Renal cortical epithelial cell (primary cell): Measurements from ENCODE around the gene RAB44. TPM values are rescaled to one million over a fixed set of nuclear protein-coding genes. Genes with fewer than 3 reads are reported as not detected.

ENCODE experiments used
- DNase-seq: peaks from one replicate; pipeline ENCODE4 v3.0.0-alpha.2; 2011; ENCODE audit warnings: low read depth
- total RNA-seq: library from RNA; depleted of rRNA; stranded (reverse); fragments of >200 nt; gene quantifications from 2 replicates; pipeline ENCODE4 v1.2.3, GENCODE V29; 2014

Gene RAB44
- total RNA-seq, 1 donor from 2014 or later: not detected

DNA sequence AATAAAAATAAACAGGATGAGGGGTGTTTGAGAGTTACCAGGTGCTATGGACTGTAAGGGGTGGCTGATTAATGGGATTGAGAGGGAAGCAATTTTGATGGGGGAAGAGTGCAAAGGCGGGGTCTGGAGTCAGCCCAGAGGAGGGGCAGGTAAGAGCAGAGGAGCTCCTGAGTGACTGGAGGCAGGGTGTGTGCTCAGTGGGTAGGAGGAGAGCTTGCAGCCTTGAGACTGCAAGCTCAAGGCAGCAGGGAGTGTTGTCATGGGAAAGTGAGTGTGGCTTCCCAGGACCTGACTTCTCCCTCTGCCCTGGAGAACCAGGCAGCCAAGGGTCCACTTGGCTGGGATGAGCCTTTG is 54.2 kb downstream of the RAB44 start:
- no peak for DNase-seq

DNA sequence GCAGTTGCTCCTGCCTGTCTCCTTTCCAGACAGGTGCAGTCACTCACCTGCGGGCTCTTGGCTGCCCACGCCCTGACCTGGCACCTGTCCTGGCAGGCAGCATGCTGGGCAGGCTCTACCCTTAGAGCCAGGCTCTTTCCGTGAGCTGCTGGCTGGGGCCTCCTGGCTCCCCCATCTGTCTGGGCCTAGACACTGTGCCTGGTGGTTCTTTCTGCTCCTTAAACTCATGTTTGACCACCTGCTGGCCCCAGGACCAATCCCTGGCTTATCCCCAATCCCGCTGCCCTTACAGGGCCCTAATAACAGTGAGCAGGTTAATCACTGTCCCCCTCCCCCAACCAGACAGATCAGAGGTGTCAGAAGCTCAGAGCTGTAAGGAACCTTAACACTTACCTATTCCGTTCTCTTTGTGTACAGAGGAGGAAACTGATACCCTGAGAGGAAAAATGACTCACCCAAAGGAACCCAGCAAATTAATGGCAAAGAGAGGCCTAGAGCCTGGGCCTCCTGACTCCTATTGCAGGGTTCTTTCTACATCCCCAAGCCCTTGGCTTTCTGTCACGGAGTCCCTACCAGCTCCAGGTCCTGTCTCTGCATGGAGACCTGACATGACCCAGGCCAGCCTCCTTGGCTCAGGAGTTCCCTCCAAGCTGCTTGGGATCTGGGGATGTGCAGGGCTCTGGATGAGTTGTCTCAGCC is 54.7 kb downstream of the RAB44 start:
- no peak for DNase-seq

DNA sequence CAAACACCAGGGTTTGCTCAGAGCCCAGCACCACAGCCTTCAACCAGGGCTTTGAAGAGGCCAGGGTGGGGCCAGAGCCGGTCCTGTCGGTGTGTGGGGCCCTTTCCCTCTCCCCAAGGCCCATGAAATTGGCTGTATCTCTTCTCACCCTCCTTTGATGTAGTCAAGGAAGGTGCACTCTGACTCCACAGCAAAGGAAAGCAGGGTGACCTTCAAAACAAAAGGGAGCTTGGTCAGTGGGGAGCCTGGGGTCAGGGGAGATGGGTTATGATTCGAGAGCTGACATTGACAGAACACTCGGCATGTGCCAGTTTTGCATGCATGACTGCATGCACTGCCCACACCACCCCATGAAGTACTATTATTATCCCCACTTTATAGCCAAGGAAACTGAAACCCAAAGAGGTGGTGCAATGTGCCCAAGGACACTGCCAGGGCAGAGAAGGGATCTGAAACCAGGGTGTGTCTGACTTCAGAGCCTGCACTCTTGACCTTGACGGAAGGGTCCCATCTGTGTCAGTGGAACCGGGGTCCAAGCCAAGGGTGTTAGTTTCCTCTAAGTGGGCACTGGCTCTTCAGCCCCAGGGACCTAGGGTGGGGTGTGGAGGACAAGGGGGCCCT is 55.4 kb downstream of the RAB44 start:
- DNase-seq: no peak

DNA sequence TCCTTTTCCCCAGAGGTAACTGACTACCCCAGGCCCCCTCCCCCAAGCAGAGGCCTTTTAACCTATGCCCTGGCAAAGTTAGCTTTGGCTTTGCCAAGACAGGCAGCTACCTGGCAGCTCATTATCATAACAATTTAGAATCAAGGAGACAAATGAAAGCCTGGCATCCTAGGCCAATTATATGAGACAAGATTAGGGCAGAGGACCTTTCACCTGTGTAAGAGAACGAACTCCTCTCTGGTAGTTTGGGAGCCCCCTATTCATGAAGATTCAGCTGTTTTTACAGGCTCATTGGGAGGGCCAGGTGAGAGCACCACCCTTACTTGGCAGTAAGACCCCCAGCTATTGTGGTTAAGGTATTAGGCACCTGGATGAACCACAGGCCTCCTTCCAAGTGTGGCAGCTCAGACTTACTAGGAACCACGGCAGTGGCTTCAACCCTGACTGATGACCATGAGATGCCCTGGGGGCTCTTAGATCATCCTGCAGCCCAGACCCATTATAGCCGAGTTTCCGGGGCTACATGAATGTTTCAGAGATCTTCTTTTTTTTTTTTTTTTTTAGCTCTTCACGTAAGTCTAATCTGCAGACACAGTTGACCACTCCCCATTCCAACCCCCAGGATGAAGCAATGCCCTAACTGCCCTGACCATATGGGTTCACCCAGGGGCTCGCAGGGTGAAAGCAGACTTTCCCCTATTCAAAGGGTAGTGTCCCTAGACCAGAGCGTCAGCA is 56.2 kb downstream of the RAB44 start:
- DNase-seq: no peak

DNA sequence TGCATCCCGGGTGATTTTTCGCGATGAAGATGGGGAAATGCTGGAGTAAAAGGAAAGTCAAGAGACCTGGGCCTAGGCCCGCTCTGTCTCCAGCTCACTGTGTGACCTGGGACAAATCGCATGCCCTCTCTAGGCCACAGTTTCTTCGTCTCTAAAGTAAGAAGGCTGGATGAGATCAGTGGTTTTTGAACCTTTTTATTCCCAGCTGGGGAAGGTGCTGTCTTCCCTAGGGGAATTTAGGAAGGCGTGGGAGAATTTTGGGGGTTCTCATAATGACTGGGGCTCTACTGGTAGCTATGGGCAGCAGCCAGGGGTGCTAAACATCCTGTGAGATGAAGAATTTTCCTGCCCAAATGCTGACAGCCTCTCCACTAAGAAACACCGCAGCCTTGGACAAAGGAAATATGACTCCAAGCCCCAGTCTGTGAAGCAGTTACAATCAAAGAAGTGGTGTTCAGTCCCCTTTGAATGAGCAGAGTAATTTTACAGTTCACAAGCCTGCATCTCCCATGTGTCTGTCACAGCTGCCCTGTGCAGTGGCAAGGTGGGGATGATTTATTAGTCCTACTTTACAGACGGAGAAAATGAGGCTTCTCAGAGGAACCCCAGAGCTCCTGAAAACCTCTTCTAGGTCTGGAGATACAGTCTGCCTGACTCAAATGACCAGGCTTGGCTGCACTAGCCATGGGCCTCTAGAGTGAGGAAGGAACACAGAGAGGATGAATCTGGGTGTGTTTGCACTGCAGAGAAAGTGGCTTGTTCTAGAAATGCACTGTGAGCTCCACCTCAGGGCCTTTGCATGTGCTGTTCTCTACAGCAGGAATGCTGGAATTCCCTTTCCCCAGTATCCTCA is 57.2 kb downstream of the RAB44 start:
- no peak for DNase-seq

DNA sequence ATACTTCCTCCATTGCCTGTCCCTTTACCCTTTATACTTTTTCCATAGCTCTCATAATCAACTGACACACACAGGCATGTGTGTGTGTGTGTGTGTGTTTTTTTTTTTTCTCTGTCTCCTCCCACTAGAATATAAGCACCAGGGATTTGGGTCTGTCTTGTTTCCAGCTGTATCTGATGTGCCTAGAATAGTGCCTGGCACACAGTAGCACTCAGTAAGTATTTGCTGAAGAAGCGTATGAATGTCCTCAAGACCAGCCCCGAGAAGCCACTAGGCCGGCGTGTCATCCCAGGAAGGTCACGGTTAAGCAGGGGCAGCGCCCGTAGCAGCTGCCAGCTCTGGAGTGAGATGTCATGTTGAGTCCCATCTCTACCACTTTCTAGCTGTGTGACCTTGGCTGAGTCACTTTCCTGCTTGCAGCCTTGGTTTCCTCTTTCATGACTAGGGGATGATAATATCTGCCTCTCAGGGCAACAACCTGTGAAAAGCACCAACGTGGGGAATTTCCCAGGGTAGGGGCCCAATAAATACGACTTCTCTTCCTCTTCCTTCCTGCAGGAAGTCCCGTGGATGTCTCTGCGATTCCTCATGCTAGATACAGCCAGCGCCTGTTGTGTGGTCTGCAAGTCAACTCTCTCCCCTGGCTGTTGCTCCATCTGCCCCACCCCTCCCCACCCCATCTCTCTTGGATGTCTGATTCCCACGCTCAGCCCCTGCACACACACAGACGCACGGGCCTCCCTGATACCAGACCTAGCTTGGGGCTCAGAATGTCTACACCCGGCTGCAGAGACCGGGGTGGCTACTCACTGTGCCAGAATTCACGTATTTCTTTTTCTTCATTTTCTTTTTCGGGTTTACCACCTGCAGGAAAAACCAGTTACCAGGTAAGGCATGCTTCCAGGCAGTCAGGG is 58.1 kb downstream of the RAB44 start:
- DNase-seq: peak; percentile 25

DNA sequence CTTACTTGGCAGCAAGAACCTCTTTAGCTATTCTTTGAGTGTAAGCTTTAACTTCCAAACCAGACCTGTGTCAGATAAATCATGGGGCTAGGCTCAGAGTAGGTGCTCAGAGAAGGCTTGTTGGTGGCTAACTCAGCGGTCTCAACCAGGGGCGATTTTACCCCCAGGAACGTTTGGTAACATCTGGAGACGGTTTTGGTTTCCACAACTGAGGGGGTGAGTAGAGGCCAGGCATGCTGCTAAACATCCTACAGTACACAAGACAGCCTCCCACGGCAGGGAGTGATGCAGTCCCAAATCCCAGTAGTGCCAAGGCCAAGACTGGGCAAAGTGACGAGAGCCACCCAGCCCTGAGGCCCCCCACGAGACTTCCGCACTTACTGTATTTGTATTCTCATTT is 59.2 kb downstream of the RAB44 start:
- DNase-seq: no peak

DNA sequence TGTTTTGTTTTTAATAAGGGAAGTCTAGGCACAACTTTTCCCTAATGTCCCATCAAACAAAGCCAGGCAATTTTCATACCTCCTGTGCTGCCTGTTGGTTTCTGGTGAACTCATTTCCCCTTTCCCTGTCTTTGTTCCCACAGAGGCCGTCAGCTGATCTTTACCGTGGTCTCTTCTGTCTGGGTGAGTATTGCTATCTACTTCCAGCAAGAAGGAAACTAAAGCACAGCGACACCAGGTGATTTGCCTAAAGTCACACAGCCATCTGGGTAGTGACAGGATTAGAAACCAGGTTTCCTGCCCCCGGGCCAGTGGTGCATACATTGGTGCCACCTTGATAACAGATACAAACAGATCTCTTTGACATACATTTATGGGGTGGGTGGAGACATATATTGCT is 59.6 kb downstream of the RAB44 start:
- no peak for DNase-seq

DNA sequence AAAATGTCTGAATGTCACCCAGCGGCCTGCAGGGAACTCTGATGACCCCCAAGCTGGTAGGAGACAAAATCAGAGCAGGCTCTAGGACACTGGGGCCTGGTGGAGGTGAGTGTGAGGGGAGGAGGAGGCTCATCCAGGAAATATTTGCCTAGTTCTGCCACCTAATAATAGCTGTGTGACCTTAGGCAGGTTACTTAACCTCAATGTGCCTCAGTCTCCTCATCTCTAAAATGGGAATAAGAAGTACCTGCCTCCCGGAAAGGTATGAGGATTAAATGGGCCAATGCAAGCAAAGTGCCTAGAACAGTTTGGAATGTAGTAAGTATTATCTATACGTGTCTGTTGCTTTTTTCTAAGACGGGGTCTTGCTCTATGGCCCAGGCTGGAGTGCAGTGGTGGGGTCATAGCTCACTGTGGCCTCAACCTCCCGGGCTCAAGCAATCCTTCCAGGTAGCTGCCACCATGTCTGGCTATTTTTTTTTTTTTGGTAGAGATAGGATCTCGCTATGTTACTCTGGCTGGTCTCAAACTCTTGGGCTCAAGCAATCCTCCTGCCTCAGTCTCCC is 60.4 kb downstream of the RAB44 start:
- no peak for DNase-seq

DNA sequence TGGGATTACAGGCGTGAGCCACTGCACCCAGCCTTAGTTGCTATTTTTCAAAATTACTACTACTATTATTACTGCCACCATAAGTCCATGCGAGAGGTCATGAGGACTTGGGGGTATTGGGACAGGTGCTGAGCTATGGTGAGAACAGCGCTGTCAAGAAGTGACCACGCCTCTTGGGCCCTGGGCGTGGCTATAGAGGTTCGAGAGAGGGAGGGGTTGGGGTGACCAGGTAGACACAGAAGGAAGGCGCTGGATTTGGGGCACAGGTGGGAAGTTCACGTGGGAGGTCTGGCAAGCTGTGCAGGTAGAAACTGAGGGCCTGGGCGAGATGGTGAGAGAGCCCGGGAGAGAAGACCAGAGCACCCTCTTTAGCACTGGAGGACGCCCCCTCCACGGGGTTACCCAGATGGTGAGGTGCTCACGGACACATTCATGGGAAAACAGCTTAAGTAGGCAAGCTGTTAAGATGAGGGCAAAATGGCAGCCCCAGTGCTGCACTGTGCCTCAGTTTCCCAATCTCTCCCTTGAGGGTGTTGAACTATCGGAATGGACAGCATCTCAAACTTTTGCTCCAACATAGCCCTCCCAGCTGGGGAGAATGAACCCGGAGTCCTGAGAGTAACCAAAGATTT is 61.0 kb downstream of the RAB44 start:
- no peak for DNase-seq

DNA sequence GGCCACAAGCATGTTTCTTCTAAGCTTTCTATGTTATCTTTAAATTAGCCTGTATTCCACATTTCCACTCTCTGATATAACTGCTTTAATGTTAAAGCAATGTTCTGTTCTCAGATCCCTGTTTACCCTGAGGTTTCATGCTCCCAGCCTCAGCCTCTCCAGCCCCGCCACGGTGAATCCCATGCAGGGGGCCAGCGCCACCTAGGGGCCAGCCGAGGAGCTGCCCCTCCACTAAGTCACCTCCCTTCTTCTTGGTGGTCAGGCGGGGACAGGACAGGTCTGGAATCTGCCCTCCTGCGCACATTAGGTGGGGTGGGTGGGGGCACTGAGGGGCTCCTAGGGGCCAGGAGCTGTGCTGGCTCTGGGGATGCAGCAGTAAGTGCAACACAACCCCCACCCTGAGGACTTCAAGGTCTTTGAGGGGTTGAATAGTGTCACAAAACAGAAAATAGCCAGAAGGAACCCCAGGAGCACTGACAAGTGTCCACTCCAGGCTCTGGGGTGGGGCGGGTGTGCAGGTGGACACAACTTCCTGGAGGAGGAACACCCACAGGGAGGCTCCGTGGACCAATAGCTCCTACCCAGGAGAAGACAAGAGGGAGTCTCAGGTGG is 61.6 kb downstream of the RAB44 start:
- DNase-seq: peak; percentile 44

DNA sequence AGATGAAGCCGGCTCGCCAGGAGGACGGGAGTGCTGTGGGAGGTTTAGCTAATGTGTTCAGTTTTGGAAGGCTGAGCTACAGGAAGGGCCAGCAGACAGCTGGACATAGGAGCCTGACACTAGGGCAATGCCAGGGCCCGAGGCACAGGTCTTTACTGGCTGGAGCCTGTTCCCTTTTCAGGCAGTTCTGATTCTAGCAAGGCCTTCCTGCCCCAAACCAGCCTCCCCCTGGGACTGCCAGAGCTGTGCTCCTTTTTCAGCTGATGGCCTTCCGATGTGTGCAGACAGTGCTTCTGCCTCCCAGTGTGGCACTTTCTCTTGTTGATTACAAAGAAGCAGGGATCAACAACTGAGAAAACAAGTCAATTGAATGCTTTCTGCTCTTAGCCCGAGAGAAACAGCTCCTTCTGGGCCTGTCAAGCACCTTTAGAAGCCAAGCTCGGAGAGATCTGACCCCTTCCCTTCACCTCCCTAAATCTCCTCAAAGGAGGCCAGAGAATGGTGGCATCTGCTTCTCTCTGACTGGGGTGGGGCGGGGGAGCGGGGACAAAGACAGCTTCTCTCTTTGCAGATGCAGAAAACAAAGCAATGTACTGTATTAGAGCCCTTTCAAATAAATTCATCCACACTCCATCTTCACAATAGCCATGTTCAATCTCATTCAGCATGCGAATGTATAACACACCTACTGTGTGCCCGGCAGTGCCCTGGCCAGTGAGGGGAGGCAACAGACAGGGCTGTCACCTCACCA is 63.2 kb downstream of the RAB44 start:
- DNase-seq: no peak

DNA sequence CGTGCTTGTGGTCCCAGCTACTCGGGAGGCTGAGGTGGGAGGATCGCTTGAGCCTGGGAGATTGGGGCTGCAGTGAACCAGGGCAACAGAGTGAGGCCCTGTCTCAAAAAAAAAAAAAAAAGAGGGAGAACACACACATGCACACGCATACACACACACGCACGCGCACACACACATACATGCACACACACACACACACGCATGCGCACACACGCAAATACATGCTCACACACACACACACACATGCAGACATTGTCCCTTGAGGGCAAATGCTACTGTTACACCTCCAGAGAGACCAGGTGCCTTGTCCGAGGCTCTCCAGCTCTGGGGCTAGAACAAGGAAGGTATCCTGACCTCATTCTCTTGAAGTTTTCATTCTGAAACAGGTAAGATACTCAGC is 64.5 kb downstream of the RAB44 start:
- no peak for DNase-seq

DNA sequence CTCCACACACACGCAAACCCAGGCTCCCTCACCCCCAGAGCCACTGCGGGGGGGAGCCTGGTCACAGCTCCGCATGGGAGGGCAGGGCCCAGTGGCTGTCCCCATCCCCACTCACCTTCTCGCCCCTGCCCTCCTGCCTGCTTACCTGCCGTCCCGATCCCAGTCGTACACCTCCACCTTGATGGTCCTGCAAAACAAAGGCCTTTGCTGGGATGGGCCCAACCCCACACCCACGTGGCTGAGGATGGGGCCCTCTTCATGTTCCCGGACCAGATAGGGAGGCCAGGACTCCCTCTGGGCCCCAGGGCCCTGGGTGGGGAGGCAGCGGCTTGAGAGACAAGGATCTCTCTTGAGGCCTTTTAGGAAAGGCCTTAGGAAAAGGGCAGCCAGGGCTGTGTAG is 67.6 kb downstream of the RAB44 start:
- no peak for DNase-seq

DNA sequence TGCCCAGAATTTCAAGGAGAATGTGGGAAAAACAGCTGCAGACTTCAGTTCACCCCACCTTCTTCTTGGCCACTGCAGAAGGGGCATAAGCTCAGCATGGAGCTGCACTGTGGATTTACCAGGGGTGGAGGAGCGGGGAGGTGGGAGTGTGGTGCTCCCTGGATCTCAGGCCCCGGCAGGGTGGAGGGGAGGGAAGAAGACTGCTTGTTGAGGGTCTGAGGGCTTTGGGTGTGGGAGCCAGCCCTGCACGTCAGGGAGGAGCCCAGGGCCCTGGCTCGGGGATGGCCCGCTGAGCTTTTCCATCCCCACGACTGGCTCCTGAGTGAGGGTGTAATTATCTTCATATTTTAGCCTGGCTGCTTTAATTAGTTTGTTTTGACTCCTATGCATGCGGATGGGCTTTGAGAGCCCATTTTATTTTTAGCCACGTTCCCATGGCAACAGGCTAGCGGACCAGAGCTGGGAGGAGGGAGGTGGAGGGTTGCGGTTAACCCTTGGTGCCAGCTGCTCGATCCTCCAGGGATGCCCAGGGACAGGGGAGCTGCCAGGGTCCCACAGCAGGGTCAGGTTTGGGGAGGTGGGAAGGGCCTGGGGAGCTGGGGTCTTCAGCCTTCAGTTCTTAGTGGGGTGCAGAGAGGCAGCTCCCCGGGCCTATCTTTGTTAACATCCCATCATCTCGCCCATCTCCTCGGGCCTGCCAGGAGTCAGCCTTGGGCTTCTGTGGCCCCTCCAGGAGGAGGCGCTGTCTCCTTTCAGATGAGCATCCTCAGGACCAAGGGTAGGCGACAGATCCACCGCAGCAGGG is 68.2 kb downstream of the RAB44 start:
- DNase-seq: peak; percentile 66

DNA sequence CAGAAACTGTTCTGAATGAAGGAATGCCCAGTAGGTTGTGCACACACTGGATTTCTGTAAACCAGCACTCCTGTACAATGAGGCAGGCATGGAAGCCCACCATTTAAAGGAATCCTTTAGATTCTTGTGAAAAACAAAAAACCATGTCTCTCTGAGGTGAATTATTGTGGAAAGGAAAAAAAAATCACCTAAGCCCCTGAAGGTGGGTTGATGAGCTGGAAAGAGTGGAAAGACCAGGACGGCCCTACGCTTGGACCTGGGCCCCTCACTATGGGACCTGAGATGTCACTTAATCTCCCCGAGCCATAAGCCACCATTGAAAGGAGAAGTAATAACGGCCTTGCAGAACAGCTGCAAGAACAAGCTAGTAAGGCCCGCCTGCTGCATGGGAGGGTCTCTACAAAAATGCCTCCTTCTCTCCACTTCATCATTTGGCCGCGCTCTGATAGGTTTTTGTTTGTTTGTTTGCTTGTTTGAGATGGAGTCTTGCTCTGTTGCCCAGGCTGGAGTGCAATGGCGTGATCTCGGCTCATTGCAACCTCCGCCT is 68.8 kb downstream of the RAB44 start:
- DNase-seq: no peak

DNA sequence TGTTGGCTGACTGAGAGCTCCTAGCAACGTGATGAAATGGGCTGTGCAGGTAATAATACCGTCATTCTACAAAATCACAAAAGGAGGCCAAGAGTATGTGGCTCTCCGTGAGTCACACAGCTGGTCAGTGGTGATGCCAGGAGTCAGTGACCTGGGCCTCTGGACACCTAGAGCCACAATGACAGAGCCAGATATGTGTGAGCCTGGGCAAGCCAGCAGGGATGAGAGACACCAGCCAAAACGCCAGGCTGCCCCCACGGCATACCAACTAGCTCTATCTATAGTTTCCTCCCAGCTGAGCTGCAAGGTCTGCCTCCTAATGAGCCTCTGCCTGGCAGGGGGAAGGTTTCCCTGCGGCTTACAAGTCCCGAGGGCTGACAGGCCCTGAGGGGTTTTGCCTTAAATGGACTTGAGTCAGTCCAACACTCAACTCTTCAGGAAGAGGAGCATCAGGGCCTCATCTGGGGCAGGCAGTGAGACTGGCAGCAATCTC is 71.6 kb downstream of the RAB44 start:
- DNase-seq: peak; percentile 68
